Breast epithelium (tissue), 3 donors: ENCODE measurements around the gene GNAI2.

Experiments used
- CTCF ChIP-seq, 3 donors: fragments of 450-650 bp; IDR thresholded peaks; one replicate each; pipeline ENCODE4 v1.5.1; 2016 to 2017; ENCODE audit warnings: antibody characterized with exemption in 3 of 3, mild to moderate bottlenecking in 3 of 3, moderate library complexity in 3 of 3
- POLR2A ChIP-seq: fragments of 450-650 bp; IDR thresholded peaks from one replicate; pipeline ENCODE4 v1.6.1; 2016; ENCODE audit warnings: antibody characterized with exemption, mild to moderate bottlenecking, moderate library complexity

GRCh38 chr3:50258029-50258680 is 22.2 kb downstream of the GNAI2 start:
- no peak for TF ChIP-seq CTCF (IDR thresholded peaks at IDR 0.05)
- no peak for TF ChIP-seq POLR2A
